22Rv1 (cell line): ENCODE measurements around the gene KLK5.

ENCODE experiments used
- ZFX ChIP-seq: fragments of 450-650 bp; IDR thresholded peaks from 2 replicates; pipeline ENCODE4 v1.6.1; 2017; ENCODE audit warnings: antibody characterized with exemption, borderline replicate concordance
- TF ChIP-seq, protein P1 (sequence below): fragments of 450-650 bp; IDR thresholded peaks from 2 replicates; pipeline ENCODE4 v1.5.1; 2017; ENCODE audit warnings: mild to moderate bottlenecking

DNA sequence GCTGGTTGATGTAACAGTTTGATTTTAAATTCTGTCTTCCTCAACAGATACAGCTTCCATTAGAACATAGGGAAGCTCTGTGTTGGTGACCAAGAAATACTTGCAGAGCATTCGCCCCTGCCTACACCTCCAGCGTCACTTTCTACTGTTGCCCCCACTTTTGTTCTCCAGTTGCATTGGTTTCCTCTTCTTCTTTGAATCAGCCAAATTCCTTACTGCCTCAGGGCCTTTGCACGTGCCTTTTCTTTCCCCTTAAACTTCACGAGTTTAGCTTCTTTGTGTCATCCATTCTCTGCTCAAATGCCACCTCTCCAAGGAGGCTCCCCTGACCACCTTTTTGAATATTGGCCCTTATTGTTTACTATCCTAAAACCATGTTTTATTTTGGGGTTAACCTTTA, 5.7 kb downstream of the KLK5 start:
- TF ChIP-seq, protein P1, sequence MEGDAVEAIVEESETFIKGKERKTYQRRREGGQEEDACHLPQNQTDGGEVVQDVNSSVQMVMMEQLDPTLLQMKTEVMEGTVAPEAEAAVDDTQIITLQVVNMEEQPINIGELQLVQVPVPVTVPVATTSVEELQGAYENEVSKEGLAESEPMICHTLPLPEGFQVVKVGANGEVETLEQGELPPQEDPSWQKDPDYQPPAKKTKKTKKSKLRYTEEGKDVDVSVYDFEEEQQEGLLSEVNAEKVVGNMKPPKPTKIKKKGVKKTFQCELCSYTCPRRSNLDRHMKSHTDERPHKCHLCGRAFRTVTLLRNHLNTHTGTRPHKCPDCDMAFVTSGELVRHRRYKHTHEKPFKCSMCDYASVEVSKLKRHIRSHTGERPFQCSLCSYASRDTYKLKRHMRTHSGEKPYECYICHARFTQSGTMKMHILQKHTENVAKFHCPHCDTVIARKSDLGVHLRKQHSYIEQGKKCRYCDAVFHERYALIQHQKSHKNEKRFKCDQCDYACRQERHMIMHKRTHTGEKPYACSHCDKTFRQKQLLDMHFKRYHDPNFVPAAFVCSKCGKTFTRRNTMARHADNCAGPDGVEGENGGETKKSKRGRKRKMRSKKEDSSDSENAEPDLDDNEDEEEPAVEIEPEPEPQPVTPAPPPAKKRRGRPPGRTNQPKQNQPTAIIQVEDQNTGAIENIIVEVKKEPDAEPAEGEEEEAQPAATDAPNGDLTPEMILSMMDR, result no peak
- no peak for TF ChIP-seq ZFX
